Renal cortical epithelial cell (primary cell): ENCODE measurements around the gene SLC2A8. TPM values are rescaled to one million over a fixed set of nuclear protein-coding genes. Genes with fewer than 3 reads are reported as not detected.

Source experiments
- DNase-seq: peaks from one replicate; pipeline ENCODE4 v3.0.0-alpha.2; 2011; ENCODE audit warnings: low read depth
- total RNA-seq: library from RNA; depleted of rRNA; stranded (reverse); fragments of >200 nt; gene quantifications from 2 replicates; pipeline ENCODE4 v1.2.3, GENCODE V29; 2014

SLC2A8 gene
- total RNA-seq, 1 donor from 2014 or later: 18.6 TPM

DNA sequence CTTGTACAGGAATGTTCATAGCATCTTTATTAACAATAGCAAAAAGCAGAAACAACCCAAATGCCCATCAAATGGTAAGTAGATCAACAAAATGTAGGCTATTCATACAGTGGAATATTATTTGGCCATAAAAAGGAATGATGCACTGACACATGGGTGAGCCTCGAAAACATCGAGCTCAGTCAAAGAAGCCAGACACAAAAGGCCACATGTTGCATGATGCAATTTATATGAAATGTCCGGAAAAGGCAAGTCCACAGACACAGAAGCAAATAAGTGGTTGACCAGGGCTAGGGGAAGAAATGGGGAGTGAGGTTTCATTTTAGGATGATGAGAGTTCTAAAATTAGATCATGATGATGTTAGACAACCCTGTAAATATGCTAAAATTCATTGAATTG lies 16.5 kb upstream of the SLC2A8 start:
- no peak for DNase-seq

DNA sequence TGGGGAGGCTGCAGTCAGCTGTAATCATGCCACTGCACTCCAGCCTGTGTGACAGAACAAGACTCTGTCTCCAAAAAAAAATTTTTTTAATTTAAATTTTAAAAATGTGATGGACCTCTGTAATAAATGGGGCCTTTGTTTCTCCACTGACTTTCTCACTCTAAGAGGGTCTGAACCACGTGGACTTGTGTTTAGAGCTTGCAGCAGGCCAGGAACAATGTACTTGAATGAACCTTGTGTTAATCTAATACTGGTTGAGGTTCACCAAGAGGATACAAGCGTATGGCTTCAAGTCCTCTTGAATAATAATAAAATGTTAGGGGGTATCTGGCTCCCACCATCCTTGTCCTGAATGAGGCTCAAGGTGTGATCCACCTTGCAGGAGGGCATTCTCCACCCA lies 14.4 kb upstream of the SLC2A8 start:
- DNase-seq: no peak

DNA sequence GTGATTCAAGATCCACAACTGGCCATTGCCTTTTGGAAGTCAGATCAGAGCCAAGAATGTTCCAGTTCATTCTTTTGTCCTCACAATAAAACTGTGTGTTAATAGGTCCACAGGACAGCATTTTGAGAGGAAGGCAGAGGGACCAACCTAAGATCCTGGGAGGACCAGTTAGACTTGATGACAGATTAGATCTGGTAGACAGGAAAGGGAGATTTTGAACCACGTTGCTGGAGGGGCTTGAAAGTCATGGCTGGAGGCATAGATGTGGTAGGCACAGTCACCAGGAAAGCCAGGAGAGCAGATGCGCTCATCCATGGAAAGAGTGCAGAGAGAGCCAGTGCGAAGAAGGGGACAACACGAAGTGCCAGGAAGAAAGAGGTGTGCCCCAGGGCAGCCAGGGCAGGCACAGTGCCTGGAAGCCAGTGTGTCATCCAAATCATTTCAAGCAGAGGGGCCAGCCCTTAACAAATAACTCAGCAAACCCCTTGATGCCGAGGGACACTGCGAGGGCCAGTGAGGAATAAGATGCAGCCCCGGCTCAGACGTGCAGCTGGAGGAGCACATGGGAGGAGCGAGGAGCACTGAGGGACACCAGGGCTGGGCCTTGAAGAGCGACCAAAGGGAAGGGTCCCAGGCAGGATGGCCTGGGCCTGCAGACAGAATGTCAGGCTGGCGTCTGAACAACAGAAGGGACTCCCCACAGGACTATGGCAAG lies 12.8 kb upstream of the SLC2A8 start:
- DNase-seq: peak; percentile 24

GRCh38 chr9:127384901-127385300 lies 12.1 kb upstream of the SLC2A8 start:
- DNase-seq: no peak

DNA sequence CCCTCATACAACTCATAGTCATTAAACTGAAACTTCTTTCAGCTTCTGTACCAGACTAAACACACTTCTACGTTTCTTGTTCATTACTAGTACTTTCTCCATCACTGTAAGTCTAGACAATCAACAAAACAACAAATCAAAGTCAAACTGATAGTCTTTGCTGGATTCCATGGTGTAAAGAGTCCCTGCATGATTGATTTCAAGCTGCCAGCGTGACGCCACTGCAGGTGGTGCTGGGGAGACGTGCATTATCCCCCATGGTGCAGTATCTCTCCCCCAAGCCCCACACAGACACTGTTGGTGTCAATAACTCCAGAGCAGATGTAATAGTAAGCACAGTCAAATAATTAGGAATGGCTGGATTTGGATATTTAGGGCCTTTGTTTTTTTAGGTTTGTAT lies 10.7 kb upstream of the SLC2A8 start:
- DNase-seq: no peak

- DNase-seq: no peak
Observed at GRCh38 chr9:127386981-127387380, 10.0 kb upstream of the SLC2A8 start.

GRCh38 chr9:127388037-127388855 lies 8.7 kb upstream of the SLC2A8 start:
- DNase-seq: peak; percentile 78

- peak; percentile 6 for DNase-seq
Observed at GRCh38 chr9:127388856-127389238, 8.1 kb upstream of the SLC2A8 start.

DNA sequence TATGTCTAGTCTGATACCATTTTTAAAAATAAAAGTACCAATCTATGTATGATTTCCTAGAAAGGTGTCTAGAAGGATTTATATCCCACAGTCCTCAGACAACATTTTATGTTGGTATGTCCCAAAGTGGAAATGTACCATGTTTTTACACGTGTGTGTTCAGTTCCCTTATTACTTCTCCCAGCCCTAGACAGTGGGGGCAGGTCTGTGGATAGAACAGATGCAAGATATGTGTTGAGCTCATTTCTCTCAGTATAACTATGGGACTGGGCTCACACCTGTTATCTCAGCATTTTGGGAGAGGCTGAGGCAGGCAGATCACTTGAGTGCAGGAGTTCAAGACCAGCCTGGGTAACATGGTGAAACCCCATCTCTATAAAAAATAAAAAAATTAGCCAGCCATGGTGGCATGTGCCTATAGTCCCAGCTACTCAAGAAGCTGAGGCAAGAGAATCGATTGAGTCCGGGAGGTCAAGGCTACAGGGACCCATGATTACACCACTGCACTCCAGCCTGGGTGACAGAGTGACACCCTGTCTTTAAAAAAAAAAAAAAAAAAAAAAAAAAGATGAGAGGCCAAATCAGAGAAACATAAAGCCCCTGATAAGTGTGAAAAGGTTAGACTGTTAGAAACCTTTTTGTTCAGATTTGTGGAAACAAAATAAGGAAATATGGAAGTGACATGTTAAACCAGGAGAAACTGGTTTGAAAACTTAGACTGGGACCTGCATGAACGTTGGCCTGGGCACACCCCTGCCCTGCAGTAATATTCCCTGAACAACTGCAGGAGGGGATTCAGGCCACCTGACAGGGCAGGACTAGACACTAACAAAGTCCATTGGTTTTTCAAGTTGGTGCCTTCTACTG lies 7.4 kb upstream of the SLC2A8 start:
- no peak for DNase-seq

DNA sequence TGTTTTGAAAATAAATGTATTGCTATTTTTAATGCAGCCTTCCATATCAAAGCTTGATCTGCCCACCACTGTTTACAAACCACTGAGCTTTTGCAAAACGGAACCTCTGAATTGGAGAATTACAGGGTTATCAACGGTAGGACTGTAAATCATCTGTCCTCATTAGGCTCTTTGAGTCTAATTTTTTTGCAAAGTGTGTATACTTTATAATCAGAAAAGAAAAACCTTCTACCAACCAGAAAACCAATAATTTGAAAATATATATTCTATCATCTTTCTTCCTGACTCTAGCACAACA lies 6.8 kb upstream of the SLC2A8 start:
- no peak for DNase-seq

DNA sequence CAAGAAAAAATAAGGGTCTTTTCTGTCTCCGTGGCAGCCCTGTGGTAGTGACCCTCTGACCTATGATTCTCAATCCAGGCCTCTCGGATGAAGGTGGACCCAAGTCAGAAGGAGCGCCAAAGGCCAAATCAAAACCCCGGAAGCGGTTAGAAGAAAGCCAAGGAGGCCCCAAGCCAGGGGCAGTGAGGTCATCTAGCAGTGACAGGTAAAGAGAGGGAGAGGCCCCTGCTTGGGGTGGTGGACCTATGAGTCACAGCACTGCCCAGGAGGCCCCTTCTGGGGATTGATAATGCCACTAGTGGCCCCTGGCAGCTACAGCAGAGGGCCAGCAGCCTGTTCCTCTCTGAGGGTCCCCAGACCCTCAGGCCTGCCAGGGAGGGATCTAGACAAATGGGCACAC lies 6.4 kb upstream of the SLC2A8 start:
- no peak for DNase-seq

DNA sequence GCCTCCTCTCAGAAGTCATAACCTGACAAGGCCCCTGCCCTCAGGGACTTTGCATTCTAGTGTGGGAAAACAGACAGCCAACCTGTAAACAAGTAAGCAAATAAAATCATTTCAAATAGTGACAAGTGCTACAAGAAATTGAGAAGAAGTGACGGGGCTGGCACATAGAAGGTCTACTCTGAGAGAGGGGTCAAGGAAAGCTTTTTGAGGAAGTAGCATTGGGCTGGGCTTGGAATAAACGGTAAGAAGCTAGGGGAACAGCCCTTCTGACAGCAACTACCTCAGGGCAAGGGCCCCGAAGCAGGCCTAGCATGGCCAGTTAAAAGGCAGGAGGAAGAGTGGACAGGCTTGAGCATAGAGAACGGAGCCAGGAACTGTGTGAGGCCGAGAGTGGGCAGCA lies 4.8 kb upstream of the SLC2A8 start:
- DNase-seq: no peak

DNA sequence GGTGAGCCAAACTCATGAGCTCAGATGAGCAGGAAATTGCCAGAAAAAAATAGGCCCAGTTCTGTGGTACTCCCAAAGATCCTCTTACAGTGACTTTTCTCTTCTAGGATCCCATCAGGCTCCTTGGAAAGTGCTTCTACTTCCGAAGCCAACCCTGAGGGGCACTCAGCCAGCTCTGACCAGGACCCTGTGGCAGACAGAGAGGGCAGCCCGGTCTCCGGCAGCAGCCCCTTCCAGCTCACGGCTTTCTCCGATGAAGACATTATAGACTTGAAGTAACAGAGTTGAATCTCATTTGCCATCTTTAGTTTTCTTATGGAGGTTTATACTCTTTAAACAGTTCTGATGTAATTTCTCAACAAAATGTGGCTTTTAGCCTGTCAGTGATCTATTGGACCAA lies 4.0 kb upstream of the SLC2A8 start:
- no peak for DNase-seq

GRCh38 chr9:127393645-127394044 lies 3.3 kb upstream of the SLC2A8 start:
- DNase-seq: no peak

DNA sequence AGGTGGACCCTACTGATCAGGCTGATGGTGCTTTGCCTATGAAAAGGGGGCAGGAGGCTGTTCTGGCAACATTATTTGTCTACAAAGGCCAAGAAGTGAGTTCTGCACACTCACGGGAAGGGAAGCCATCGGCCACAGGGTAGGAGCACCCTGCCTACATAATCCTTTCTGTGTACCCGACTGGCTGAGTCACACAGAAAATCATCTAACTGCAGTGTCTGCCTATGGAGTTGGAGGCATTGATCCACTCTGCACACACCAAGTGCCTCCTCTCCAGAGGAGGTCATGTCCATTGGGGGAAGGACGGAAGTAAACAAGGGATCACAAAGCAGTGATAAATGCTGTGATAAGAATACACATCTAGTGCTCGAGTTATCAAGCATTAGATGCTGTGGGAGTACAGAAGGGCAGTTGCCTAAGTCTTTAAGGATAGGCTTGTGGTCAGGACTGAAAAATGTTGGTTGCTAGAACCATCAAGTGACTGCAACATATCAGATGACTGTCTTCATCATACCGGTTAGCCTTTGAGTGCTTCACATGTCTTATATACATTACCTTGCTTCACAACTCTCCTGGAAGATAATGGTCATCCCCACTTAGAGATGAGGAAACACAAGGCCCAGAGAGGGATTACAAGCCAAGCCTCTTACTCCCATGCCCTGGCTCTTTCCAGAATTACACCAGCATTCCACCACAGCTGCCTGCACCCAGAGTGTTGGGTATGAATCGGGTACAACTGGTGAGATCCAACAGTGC lies 1.3 kb upstream of the SLC2A8 start:
- no peak for DNase-seq

DNA sequence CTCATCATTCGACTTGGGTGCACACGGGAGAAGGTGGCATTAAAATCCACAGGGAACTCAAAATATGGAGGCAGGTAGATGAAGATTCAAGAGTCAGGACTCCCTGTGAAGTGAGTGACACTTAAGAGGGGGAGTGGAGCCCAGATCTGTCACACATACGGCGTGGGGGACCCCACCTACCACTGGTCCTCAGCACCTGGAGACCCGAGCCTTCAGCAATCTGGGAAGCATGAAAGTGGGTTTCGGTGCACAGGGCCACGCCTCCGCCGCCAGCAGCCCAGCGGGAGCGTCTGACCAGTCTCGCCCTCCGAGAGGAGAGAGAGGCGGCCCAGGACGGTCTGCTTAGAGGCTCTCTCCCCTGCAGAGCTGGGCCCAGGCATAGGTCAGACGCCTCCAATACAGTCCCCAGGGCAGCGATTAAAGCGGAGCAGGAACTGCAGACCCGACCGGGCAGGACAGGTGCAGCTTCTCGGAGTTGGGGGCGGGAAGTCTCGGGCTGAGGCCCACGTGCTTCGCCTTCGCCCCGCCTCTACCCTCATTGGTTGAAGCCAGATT lies 639 bp upstream of the SLC2A8 start:
- DNase-seq: no peak

DNA sequence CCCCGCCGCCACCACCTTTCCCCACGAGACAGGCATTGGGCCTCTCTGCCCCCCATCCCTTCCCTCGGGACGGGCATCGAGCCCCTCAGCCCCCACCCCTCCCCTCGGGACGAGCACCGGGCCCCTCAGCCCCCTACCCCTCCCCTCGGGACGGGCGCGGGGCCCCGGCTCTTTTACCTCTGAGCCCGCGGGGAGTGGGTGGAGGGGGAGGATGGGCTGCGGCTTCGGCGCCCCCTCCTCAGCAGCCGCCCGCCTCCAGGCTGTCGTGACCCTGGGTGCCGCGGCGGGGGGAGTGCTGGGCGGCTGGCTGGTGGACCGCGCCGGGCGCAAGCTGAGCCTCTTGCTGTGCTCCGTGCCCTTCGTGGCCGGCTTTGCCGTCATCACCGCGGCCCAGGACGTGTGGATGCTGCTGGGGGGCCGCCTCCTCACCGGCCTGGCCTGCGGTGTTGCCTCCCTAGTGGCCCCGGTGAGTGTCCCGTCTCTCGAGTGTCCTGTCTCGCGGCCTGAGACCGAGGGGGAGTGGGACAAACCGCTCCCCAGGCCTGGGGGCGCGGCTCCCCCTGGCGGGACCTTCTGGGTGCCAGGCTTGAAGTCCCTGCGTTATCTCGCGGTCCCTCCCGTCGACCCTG lies 791 bp downstream of the SLC2A8 start:
- DNase-seq: no peak

DNA sequence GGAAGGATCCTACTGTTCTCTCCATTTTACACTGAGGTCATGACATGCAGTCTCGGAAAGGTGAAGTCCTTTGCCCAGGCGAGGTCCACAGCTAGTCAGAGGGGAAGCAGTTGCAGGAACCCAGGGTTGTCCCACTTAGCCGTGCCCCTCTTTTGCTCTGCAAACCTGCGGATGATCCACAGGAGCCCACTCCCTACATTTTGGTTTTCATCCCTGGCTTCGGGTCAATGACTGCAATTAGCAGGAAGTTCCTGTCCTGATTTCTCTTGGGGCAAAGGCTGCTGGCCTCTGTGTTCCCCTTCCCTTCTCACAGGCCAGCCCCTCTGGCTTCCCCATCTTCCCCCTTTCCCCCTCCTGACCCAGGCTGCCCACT lies 1.3 kb downstream of the SLC2A8 start:
- DNase-seq: no peak

DNA sequence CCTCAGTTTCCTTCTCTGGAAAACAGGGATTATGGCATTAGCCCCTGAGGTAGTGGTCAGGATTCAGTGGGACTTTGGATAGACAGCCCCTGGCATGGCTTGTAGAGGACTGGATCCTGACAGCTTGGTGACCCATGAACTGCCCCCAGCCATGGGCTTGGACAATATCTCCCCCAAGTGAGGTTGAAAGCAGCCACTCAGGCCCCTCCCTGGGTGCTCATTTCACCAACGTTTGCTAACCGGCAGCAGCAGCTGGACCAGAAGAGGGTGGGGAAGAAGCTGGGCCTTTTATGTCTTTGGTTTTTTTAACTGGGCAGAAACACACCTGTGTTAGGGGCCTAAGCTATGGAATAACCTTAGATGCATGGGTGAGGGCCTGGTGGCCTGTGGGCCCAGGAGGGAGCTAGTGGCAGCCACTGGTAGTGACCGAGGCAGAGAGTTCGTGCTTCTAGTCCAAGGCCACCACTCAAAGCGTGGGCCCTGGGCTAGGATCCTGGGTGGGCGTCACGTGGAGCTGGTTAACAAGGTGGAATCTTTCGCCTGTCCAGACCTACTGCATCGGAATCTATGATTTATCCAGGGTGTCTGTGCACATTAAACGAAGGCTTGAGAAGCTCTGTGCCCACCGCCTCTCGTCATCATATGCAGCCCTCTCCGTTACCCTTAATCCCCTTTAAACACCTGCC lies 1.9 kb downstream of the SLC2A8 start:
- DNase-seq: no peak

DNA sequence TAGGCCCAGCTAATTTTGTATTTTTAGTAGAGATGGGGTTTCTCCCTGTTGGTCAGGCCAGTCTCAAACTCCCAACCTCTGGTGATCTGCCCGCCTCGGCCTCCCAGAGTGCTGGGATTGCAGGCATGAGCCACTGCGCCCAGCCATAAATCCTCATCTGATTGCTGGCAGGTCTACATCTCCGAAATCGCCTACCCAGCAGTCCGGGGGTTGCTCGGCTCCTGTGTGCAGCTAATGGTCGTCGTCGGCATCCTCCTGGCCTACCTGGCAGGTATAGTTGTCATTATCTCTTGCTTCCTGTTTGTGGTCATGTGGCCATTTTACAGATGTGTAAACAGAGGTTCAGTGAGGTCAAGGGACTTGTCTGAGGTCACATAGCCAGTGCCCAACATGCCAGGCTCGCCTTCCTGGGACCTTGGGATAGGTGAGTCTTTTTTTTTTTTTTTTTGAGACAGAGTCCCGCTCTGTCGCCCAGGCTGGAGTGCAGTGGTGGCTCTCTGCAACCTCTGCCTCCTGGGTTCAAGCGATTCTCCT lies 2.8 kb downstream of the SLC2A8 start:
- DNase-seq: no peak
